BLaER1 treated with 17β-estradiol and CSF1 and Interleukin-3, amounts not matched to agents 10 nM and 100 nM (cell line): ENCODE results near the gene KRT85.
"Not testable (repeated sequence)": the region's sequence is repeated elsewhere in the genome, so short reads cannot be mapped to it uniquely, and the experiment has no call there.

ENCODE experiments used
- H3K27ac ChIP-seq, 11 experiments: shearing (Covaris generic); formaldehyde crosslinking; 2 replicates each; pipeline ENCODE4 v1.8.1; 2022
- H3K27me3 ChIP-seq, 11 experiments: shearing (Covaris generic); formaldehyde crosslinking; 2 replicates each; pipeline ENCODE4 v1.8.1; 2022
- H3K36me3 ChIP-seq, 11 experiments: shearing (Covaris generic); formaldehyde crosslinking; 2 replicates each; pipeline ENCODE4 v1.8.1; 2022
- H3K4me1 ChIP-seq, 10 experiments: shearing (Covaris generic); formaldehyde crosslinking; 2 replicates each; pipeline ENCODE4 v1.8.1; 2022
- H3K4me2 ChIP-seq, 11 experiments: shearing (Covaris generic); formaldehyde crosslinking; 2 replicates each; pipeline ENCODE4 v1.8.1; 2022
- H3K4me3 ChIP-seq, 10 experiments: shearing (Covaris generic); formaldehyde crosslinking; 2 replicates each; pipeline ENCODE4 v1.8.1; 2022
- H3K9ac ChIP-seq, 11 experiments: shearing (Covaris generic); formaldehyde crosslinking; 2 replicates each; pipeline ENCODE4 v1.8.1; 2022
- H3K9me3 ChIP-seq, 11 experiments: shearing (Covaris generic); formaldehyde crosslinking; replicated peaks in 1 of 11; 2 replicates each; pipeline ENCODE4 v1.8.1; 2022
- H4K20me1 ChIP-seq, 11 experiments: shearing (Covaris generic); formaldehyde crosslinking; 2 replicates each; pipeline ENCODE4 v1.8.1; 2022
- Cebpa-rat ChIP-seq, 11 experiments: shearing (Covaris generic); IDR thresholded peaks; 2 replicates each; pipeline ENCODE4 v1.8.1; 2022

Gene KRT85

GRCh38 chr12:52319097-52319496 lies 48.2 kb downstream of the KRT85 start:
- Histone ChIP-seq H4K20me1 (no peaks in the 10 kb centered on the region), H3K36me3 (no peaks in the 10 kb centered on the region), H3K27ac (no peak overlapping the region), H3K4me3 (no peak overlapping the region), H3K4me1 (peaks cover 0 to 5% (median 0%) of the 10 kb centered on the region in 10 experiments; a peak in 1 of 20 replicates), H3K27me3 (no peaks in the 10 kb centered on the region), H3K9ac (no peak overlapping the region), H3K9me3 (no peaks in the 10 kb centered on the region), H3K4me2 (no peak overlapping the region)
- TF ChIP-seq Cebpa-rat (IDR thresholded peaks at IDR 0.05), result no peak

GRCh38 chr12:52318241-52318990 lies 48.9 kb downstream of the KRT85 start:
- H3K4me3 ChIP-seq, result no peak overlapping the region
- H3K9me3 ChIP-seq, result no peaks in the 10 kb centered on the region
- no peaks in the 10 kb centered on the region for H3K27me3 ChIP-seq
- no peaks in the 10 kb centered on the region for H3K36me3 ChIP-seq
- no peak for TF ChIP-seq Cebpa-rat (IDR thresholded peaks at IDR 0.05)
- no peak overlapping the region for H3K4me2 ChIP-seq
- H3K9ac ChIP-seq, result no peak overlapping the region
- 0 out of 20 replicates have a peak, but pooled peaks cover 0 to 5% (median 0%) of the 10 kb centered on the region in 10 experiments for H3K4me1 ChIP-seq
- H4K20me1 ChIP-seq, result no peaks in the 10 kb centered on the region
- H3K27ac ChIP-seq, result no peak overlapping the region

GRCh38 chr12:52317468-52318052 lies 49.7 kb downstream of the KRT85 start:
- no peaks in the 10 kb centered on the region for H3K9me3 ChIP-seq
- 0 out of 20 replicates have a peak, but pooled peaks cover 0 to 5% (median 0%) of the 10 kb centered on the region in 10 experiments for H3K4me1 ChIP-seq
- H3K27me3 ChIP-seq, result no peaks in the 10 kb centered on the region
- no peak for TF ChIP-seq Cebpa-rat (IDR thresholded peaks at IDR 0.05)
- no peak overlapping the region for H3K27ac ChIP-seq
- no peaks in the 10 kb centered on the region for H3K36me3 ChIP-seq
- H3K9ac ChIP-seq, result no peak overlapping the region
- H4K20me1 ChIP-seq, result no peaks in the 10 kb centered on the region
- H3K4me2 ChIP-seq, result no peak overlapping the region
- no peak overlapping the region for H3K4me3 ChIP-seq

GRCh38 chr12:52316701-52317100 lies 50.6 kb downstream of the KRT85 start:
- Histone ChIP-seq H3K9me3 (no peaks in the 10 kb centered on the region), H3K4me2 (no peak overlapping the region), H3K9ac (no peak overlapping the region), H4K20me1 (no peaks in the 10 kb centered on the region), H3K27ac (no peak overlapping the region), H3K4me1 (0 out of 20 replicates have a peak, but pooled peaks cover 0 to 5% (median 0%) of the 10 kb centered on the region in 10 experiments), H3K36me3 (no peaks in the 10 kb centered on the region), H3K27me3 (no peaks in the 10 kb centered on the region), H3K4me3 (no peak overlapping the region)
- TF ChIP-seq Cebpa-rat (IDR thresholded peaks at IDR 0.05), result no peak

GRCh38 chr12:52316290-52316689 lies 51.0 kb downstream of the KRT85 start:
- Histone ChIP-seq H3K27ac (no peak overlapping the region), H3K36me3 (no peaks in the 10 kb centered on the region), H4K20me1 (no peaks in the 10 kb centered on the region), H3K9ac (no peak overlapping the region), H3K27me3 (no peaks in the 10 kb centered on the region; a peak in 1 of 22 replicates), H3K4me1 (0 out of 20 replicates have a peak, but pooled peaks cover 0 to 5% (median 0%) of the 10 kb centered on the region in 10 experiments), H3K4me3 (no peak overlapping the region), H3K9me3 (no peaks in the 10 kb centered on the region), H3K4me2 (no peak overlapping the region)
- no peak for TF ChIP-seq Cebpa-rat (IDR thresholded peaks at IDR 0.05)

GRCh38 chr12:52315721-52316120 lies 51.6 kb downstream of the KRT85 start:
- H3K27ac ChIP-seq, H3K27me3 ChIP-seq, H3K9ac ChIP-seq, H3K4me3 ChIP-seq, H4K20me1 ChIP-seq, H3K4me2 ChIP-seq, H3K9me3 ChIP-seq, H3K4me1 ChIP-seq, H3K36me3 ChIP-seq: not testable (repeated sequence)

GRCh38 chr12:52314511-52314910 lies 52.8 kb downstream of the KRT85 start:
- H3K4me1 ChIP-seq, result 0 out of 20 replicates have a peak, but pooled peaks cover 0 to 5% (median 0%) of the 10 kb centered on the region in 10 experiments
- H3K36me3 ChIP-seq, result no peaks in the 10 kb centered on the region
- H3K4me2 ChIP-seq, result no peak overlapping the region
- TF ChIP-seq Cebpa-rat (IDR thresholded peaks at IDR 0.05), result no peak
- no peaks in the 10 kb centered on the region for H3K9me3 ChIP-seq
- no peak overlapping the region for H3K9ac ChIP-seq
- H3K27me3 ChIP-seq, result peaks cover 7 to 16% (median 11%) of the 10 kb centered on the region in 11 experiments
- H3K27ac ChIP-seq, result no peak overlapping the region
- H4K20me1 ChIP-seq, result no peaks in the 10 kb centered on the region
- H3K4me3 ChIP-seq, result no peak overlapping the region

GRCh38 chr12:52313926-52314325 lies 53.4 kb downstream of the KRT85 start:
- Histone ChIP-seq H3K4me2 (no peak overlapping the region), H3K9me3 (no peaks in the 10 kb centered on the region), H4K20me1 (no peaks in the 10 kb centered on the region), H3K36me3 (no peaks in the 10 kb centered on the region), H3K4me1 (0 out of 20 replicates have a peak, but pooled peaks cover 0 to 2% (median 0%) of the 10 kb centered on the region in 10 experiments), H3K9ac (no peak overlapping the region), H3K4me3 (no peak overlapping the region), H3K27me3 (peaks cover 13 to 22% (median 17%) of the 10 kb centered on the region in 11 experiments), H3K27ac (no peak overlapping the region)
- no peak for TF ChIP-seq Cebpa-rat (IDR thresholded peaks at IDR 0.05)

- Histone ChIP-seq H3K36me3 (no peaks in the 10 kb centered on the region), H3K9ac (no peak overlapping the region), H3K27ac (no peak overlapping the region), H3K27me3 (peaks cover 18 to 26% (median 21%) of the 10 kb centered on the region in 11 experiments), H3K9me3 (peaks cover 0 to 2% (median 0%) of the 10 kb centered on the region in 11 experiments; a peak in 1 of 22 replicates), H3K4me2 (no peak overlapping the region), H3K4me3 (no peak overlapping the region), H4K20me1 (no peaks in the 10 kb centered on the region), H3K4me1 (no peaks in the 10 kb centered on the region)
- TF ChIP-seq Cebpa-rat (IDR thresholded peaks at IDR 0.05), result no peak
Observed at GRCh38 chr12:52313461-52313860, 53.8 kb downstream of the KRT85 start.
